ENCODE data around the gene MARCHF10. TPM values are rescaled to one million over a fixed set of nuclear protein-coding genes. Genes with fewer than 3 reads are reported as not detected.

Gene MARCHF10
- total and polyA plus RNA-seq, 12 donors = 0.04 TPM; not detected in 11

DNA sequence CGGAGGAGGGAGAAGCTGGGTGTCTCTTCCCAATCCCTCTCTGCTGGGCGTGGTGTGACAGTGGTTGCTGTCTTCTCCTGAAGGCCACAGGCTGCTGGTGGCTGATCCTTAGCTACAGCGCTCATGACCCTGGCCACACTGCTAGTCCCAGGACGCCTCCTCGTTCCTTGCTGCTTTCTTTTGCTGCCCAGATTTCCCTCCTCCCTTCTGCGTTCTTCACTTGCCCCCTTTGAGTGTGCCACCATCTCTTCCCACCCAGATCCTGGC, 90.6 kb downstream of the MARCHF10 start:
- no peak overlapping the region for H3K4me3 ChIP-seq
- TF ChIP-seq, protein P1, sequence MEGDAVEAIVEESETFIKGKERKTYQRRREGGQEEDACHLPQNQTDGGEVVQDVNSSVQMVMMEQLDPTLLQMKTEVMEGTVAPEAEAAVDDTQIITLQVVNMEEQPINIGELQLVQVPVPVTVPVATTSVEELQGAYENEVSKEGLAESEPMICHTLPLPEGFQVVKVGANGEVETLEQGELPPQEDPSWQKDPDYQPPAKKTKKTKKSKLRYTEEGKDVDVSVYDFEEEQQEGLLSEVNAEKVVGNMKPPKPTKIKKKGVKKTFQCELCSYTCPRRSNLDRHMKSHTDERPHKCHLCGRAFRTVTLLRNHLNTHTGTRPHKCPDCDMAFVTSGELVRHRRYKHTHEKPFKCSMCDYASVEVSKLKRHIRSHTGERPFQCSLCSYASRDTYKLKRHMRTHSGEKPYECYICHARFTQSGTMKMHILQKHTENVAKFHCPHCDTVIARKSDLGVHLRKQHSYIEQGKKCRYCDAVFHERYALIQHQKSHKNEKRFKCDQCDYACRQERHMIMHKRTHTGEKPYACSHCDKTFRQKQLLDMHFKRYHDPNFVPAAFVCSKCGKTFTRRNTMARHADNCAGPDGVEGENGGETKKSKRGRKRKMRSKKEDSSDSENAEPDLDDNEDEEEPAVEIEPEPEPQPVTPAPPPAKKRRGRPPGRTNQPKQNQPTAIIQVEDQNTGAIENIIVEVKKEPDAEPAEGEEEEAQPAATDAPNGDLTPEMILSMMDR (IDR thresholded peaks at IDR 0.05) = no peak
- no peak for DNase-seq
- H3K9me3 ChIP-seq = no peaks in the 10 kb centered on the region
- H3K27me3 ChIP-seq = no peaks in the 10 kb centered on the region
- H3K4me1 ChIP-seq = no peaks in the 10 kb centered on the region
- no peaks in the 10 kb centered on the region for H3K36me3 ChIP-seq
- intact Hi-C loops (cut with DNase I) = no loop called here
- WGBS, 2 donors = 92 to 93% methylated on average over 6 of the region's 6 CpGs
- no peak overlapping the region for H3K27ac ChIP-seq
- ATAC-seq = no peak

DNA sequence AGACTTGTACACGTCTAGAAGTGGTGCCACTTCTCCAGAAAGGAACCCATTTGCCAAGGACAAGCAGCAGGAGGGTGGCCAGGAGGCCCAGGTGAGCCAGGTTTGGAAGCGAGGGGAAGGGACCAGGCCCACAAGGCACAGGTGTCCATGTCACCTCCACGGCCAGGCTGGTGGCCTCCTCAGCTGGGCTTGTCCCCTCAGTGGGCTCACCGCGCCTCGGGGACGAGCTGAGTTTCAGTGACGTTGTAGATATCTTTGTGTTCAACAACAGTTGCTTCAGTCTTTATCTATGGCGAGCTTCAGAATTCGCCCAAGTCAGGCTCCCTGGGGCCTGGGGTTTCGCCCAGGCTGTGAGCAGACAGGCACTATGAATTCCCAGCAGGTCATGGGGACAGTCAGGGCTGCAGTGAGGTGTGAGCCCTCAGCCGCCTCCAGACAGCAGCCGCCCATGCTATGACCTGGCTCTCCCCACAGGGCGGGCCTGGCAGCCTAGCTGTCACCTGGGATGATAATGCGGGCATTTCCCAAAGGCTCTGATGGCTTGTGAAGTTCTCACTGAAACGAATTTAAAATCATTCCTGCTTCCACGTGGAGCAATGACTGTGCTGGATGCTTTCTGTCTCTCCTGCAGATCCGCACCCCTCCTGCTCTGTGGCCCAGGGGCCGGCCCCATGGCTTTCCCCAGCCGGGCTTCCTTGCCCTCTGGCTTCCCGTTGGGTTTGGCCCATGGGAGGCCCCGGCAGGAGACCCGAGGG, 91.1 kb downstream of the MARCHF10 start:
- no peak for DNase-seq
- H3K36me3 ChIP-seq = no peaks in the 10 kb centered on the region
- no peak overlapping the region for H3K4me3 ChIP-seq
- no peaks in the 10 kb centered on the region for H3K9me3 ChIP-seq
- no peak for ATAC-seq
- TF ChIP-seq, protein P1 (IDR thresholded peaks at IDR 0.05) = no peak
- H3K27ac ChIP-seq = no peak overlapping the region
- intact Hi-C loops (cut with DNase I) = no loop called here
- 90 to 93% methylated on average over 23 of the region's 23 CpGs for WGBS, 2 donors
- no peaks in the 10 kb centered on the region for H3K27me3 ChIP-seq
- no peaks in the 10 kb centered on the region for H3K4me1 ChIP-seq

DNA sequence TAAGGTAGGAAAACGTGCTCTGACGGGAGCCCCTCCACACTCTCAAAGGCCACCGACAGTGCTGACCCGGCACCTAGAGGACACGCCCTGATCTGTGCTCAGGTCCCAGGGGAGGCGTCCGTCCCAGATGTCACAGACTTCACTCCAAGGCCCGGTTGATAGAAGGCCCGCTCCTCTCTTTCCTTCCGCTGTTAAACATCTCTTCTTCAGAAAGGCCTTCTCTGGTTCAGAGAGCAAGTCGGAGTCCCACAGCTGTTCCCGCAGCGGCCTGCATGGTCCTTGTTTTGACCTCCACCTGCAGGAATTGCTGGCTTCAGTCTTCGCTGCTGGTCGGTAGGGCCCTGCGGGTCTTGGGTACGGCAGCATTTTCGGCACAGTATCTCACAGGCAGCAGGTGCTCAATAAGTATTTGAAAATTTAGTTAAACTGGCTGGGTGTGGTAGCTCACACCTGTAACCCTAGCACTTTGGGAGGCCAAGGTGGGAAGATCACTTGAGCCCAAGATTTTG, 92.2 kb downstream of the MARCHF10 start:
- TF ChIP-seq, protein P1 (IDR thresholded peaks at IDR 0.05) = no peak
- intact Hi-C loops (cut with DNase I) = no loop called here
- no peak for ATAC-seq
- H3K9me3 ChIP-seq = no peaks in the 10 kb centered on the region
- peaks cover 0 to 2% (median 0%) of the 10 kb centered on the region in 9 donors for H3K4me1 ChIP-seq
- DNase-seq = no peak
- H3K27ac ChIP-seq = no peak overlapping the region
- WGBS, 2 donors = 96% methylated on average over 18 of the region's 18 CpGs
- H3K4me3 ChIP-seq = no peak overlapping the region
- no peaks in the 10 kb centered on the region for H3K27me3 ChIP-seq
- no peaks in the 10 kb centered on the region for H3K36me3 ChIP-seq

DNA sequence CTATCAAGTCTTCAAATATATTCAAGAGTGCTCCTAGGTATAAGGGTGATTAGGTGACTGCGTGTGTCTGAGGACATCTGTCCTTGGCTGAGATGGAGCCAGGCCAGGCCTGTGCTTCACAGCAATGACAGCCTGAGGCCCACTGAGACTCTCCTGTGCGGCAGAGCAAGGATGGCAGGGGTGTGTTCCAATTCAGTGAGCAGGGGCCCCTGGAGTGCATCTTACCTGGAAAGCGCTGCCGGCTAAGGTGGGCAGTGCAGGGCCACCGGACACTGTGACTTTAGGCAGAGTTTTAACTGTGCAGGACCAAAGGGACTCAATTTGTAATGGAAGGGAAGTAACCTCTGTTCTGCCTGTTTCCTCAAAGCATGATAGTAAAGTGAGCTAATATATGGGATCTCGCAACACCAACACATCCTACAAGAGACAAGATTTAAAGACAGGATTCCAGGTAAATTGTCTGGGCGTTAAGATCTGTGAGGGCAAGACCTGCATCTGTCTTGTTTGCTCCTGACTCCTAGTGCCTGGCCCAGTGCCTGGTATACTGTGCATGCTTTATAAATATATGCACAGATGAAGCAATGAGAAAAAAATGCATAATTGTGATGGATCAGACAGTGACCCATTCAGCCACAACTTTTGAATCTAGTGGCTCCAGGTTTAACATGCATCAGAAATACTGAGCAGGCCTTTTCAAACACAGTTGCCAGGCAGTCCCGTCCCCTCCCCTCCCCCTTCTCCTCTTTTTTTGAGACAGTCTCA, 93.9 kb downstream of the MARCHF10 start:
- no peaks in the 10 kb centered on the region for H3K36me3 ChIP-seq
- DNase-seq (no peak), ATAC-seq (no peak)
- H3K27ac ChIP-seq = no peak overlapping the region
- intact Hi-C loops (cut with DNase I) = no loop called here
- no peaks in the 10 kb centered on the region for H3K27me3 ChIP-seq
- TF ChIP-seq, protein P1 (IDR thresholded peaks at IDR 0.05) = no peak
- H3K9me3 ChIP-seq = no peaks in the 10 kb centered on the region
- peaks cover 0 to 15% (median 0%) of the 10 kb centered on the region in 9 donors for H3K4me1 ChIP-seq
- H3K4me3 ChIP-seq = no peak overlapping the region
- WGBS, 2 donors = 93 to 96% methylated on average over 8 of the region's 8 CpGs
